ENCODE measurements around the gene TCERG1L. TPM values are rescaled to one million over a fixed set of nuclear protein-coding genes. Genes with fewer than 3 reads are reported as not detected.

TCERG1L gene
- total and polyA plus RNA-seq, 10 donors: 0.03 to 1.2 (median 0.30) TPM; not detected in 3

- peak; percentile 73 for DNase-seq
- Histone ChIP-seq H3K27me3 (replicated peaks in 1 of 7) (no peaks in the 10 kb centered on the region), H3K9me3 (peaks cover 0 to 18% (median 3%) of the 10 kb centered on the region in 8 donors), H3K27ac (no peak overlapping the region), H3K36me3 (no peaks in the 10 kb centered on the region), H3K4me3 (no peak overlapping the region), H3K4me1 (peaks cover 0 to 30% (median 4%) of the 10 kb centered on the region in 6 donors)
- intact Hi-C loops (cut with DNase I; ENCODE audit: low total_unique reads): no loop called here
- no peak for TF ChIP-seq POLR2A (IDR thresholded peaks at IDR 0.05)
- TF ChIP-seq POLR2AphosphoS5 (IDR thresholded peaks at IDR 0.05): no peak
- TF ChIP-seq, protein P1, sequence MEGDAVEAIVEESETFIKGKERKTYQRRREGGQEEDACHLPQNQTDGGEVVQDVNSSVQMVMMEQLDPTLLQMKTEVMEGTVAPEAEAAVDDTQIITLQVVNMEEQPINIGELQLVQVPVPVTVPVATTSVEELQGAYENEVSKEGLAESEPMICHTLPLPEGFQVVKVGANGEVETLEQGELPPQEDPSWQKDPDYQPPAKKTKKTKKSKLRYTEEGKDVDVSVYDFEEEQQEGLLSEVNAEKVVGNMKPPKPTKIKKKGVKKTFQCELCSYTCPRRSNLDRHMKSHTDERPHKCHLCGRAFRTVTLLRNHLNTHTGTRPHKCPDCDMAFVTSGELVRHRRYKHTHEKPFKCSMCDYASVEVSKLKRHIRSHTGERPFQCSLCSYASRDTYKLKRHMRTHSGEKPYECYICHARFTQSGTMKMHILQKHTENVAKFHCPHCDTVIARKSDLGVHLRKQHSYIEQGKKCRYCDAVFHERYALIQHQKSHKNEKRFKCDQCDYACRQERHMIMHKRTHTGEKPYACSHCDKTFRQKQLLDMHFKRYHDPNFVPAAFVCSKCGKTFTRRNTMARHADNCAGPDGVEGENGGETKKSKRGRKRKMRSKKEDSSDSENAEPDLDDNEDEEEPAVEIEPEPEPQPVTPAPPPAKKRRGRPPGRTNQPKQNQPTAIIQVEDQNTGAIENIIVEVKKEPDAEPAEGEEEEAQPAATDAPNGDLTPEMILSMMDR (IDR thresholded peaks at IDR 0.05 in 8 of 11, conservative IDR thresholded peaks at IDR 0.05 in 3 of 11): no peak
- 71 to 85% (median 76%) methylated on average over 9 to 16 of the region's 16 CpGs for WGBS, 5 donors
Measured at GRCh38 chr10:131109726-131110125, 201.8 kb downstream of the TCERG1L start.

GRCh38 chr10:131109291-131109690 lies 202.2 kb downstream of the TCERG1L start:
- H3K36me3 ChIP-seq: no peaks in the 10 kb centered on the region
- H3K4me1 ChIP-seq: peaks cover 0 to 30% (median 4%) of the 10 kb centered on the region in 6 donors
- H3K4me3 ChIP-seq: no peak overlapping the region
- no peak for TF ChIP-seq POLR2A (IDR thresholded peaks at IDR 0.05)
- TF ChIP-seq POLR2AphosphoS5 (IDR thresholded peaks at IDR 0.05): no peak
- TF ChIP-seq, protein P1 (IDR thresholded peaks at IDR 0.05 in 8 of 11, conservative IDR thresholded peaks at IDR 0.05 in 3 of 11): no peak
- WGBS, 5 donors: 86 to 90% (median 89%) methylated on average over 19 of the region's 19 CpGs
- intact Hi-C loops (cut with DNase I; ENCODE audit: low total_unique reads): no loop called here
- no peaks in the 10 kb centered on the region for H3K27me3 ChIP-seq (replicated peaks in 1 of 7)
- DNase-seq: peak; percentile 64
- H3K9me3 ChIP-seq: peaks cover 0 to 18% (median 3%) of the 10 kb centered on the region in 8 donors
- no peak overlapping the region for H3K27ac ChIP-seq

DNA sequence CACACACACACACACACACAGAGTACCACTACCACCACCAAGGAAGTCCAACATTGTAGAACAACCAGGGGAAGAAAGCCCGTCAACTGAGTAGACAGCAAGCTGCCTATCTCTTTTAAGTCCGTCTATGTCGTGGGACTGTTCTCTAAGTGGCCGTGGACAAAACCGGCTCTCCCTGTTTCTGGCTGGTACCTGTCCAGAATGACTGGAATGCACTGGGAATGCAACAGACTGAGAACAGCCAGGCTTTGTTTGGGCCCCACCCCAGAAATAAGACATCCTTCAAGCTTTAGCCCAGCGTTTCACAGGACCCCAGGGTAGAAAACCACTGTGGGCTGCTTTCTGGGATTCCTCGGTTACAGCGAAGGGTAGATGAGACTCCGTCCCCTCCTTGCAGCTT lies 203.6 kb downstream of the TCERG1L start:
- intact Hi-C loops (cut with DNase I; ENCODE audit: low total_unique reads): no loop called here
- H3K9me3 ChIP-seq: peaks cover 0 to 18% (median 3%) of the 10 kb centered on the region in 8 donors
- H3K4me3 ChIP-seq: no peak overlapping the region
- no peak for DNase-seq
- no peak for TF ChIP-seq POLR2A (IDR thresholded peaks at IDR 0.05)
- WGBS, 5 donors: 90 to 96% (median 93%) methylated on average over 9 of the region's 9 CpGs
- peaks cover 0 to 30% (median 4%) of the 10 kb centered on the region in 6 donors for H3K4me1 ChIP-seq
- no peaks in the 10 kb centered on the region for H3K27me3 ChIP-seq (replicated peaks in 1 of 7)
- no peaks in the 10 kb centered on the region for H3K36me3 ChIP-seq
- H3K27ac ChIP-seq: no peak overlapping the region

DNA sequence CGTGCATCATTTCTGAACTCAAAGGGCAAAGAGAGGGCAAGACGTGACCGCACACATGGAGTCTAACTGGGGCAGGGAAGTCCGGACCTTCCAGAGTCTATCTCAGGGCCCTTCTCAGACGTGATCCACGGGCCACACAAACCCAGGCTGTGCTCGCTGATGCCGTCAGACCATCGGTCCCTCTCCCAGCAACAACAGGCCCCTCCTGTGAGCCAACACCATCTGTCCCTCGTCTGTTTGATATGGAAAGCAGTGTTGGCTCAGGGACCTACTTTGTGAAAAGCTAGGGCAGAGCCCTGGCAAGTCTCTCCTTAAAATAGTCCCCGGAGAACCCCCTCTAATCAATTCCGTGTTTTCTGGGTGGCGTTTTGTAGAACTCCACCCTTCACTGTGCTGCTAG lies 208.8 kb downstream of the TCERG1L start:
- Histone ChIP-seq H3K4me1 (peaks cover 0 to 18% (median 0%) of the 10 kb centered on the region in 6 donors), H3K9me3 (peaks cover 0 to 2% (median 0%) of the 10 kb centered on the region in 8 donors), H3K4me3 (no peak overlapping the region), H3K27ac (peak overlapping the region in 2 of 8 donors; percentile 18 to 23), H3K36me3 (no peaks in the 10 kb centered on the region), H3K27me3 (replicated peaks in 1 of 7) (no peaks in the 10 kb centered on the region)
- intact Hi-C loops (cut with DNase I; ENCODE audit: low total_unique reads): no loop called here
- WGBS, 5 donors: 59 to 70% (median 66%) methylated on average over 13 of the region's 13 CpGs
- DNase-seq: no peak
- TF ChIP-seq, protein P1 (IDR thresholded peaks at IDR 0.05 in 8 of 11, conservative IDR thresholded peaks at IDR 0.05 in 3 of 11): no peak
- TF ChIP-seq POLR2A (IDR thresholded peaks at IDR 0.05): no peak
- peak in 1 of 3 donors; percentile 27 for TF ChIP-seq POLR2AphosphoS5 (IDR thresholded peaks at IDR 0.05)
